Testis (tissue), 3 donors: Measurements from ENCODE around the gene DEFB132. TPM values are rescaled to one million over a fixed set of nuclear protein-coding genes. Genes with fewer than 3 reads are reported as not detected.

Source experiments
- DNase-seq: peaks from one replicate; pipeline ENCODE4 v3.0.0-alpha.2; 2019
- H3K27ac ChIP-seq, 2 donors: fragments of 200-600 bp; sonication (generic); one replicate each; pipeline ENCODE4 v1.5.1; 2019
- H3K27me3 ChIP-seq: fragments of 200-600 bp; sonication (generic); one replicate; pipeline ENCODE4 v1.5.1; 2019
- H3K36me3 ChIP-seq: fragments of 200-600 bp; sonication (generic); one replicate; pipeline ENCODE4 v1.5.1; 2017; ENCODE audit warnings: low read depth; ENCODE audit errors: missing control alignments
- H3K4me1 ChIP-seq: fragments of 200-600 bp; sonication (generic); one replicate; pipeline ENCODE4 v1.5.1; 2019
- H3K4me3 ChIP-seq, 2 donors: fragments of 200-600 bp; sonication (generic); one replicate each; pipeline ENCODE4 v1.5.1; 2017 to 2019
- H3K9me3 ChIP-seq: fragments of 200-600 bp; sonication (generic); one replicate; pipeline ENCODE4 v1.5.1; 2017
- CTCF ChIP-seq, 3 experiments: fragments of 450-650 bp in 2 of 3; fragments of 200-600 bp in 1 of 3; sonication (generic) in 1 of 3; IDR thresholded peaks; one replicate each; pipeline ENCODE4 v1.5.1; 2016 to 2019; ENCODE audit warnings: antibody characterized with exemption in 3 of 3, mild to moderate bottlenecking in 2 of 3, moderate library complexity in 1 of 3
- POLR2A ChIP-seq: fragments of 450-650 bp; IDR thresholded peaks from one replicate; pipeline ENCODE4 v1.6.1; 2017; ENCODE audit warnings: antibody characterized with exemption, mild to moderate bottlenecking, moderate library complexity
- WGBS, 2 donors: methylation state at CpG; one replicate each; pipeline ENCODE4 v1.1.5; 2018; 5-methylcytosine and 5-hydroxymethylcytosine counted together
- intact Hi-C: fragments of 100-400 bp; cut with DNase I; formaldehyde crosslinking; loops from one replicate; pipeline ENCODE4 v1.15.1; 2023; ENCODE audit warnings: low total_unique reads
- polyA plus RNA-seq: library from polyadenylated mRNA; stranded (reverse); fragments of 350-450 nt; fragmentation: Illumina TruSeq; extraction: RNeasy Lipid Tissue Mini Kit (QIAGEN cat#74804); gene quantifications from one replicate; pipeline ENCODE4 v1.2.3, GENCODE V29; 2014; ENCODE audit warnings: low read depth, low replicate concordance; ENCODE audit not compliant: insufficient read depth
- total RNA-seq, 2 donors: library from RNA; depleted of rRNA; stranded (reverse); fragments of >200 nt; gene quantifications; one replicate each; pipeline ENCODE4 v1.2.3, GENCODE V29; 2016

The DEFB132 gene
- total and polyA plus RNA-seq, 3 donors from 2014 or later: not detected

GRCh38 chr20:301886-302848 is 44.6 kb downstream of the DEFB132 start:
- intact Hi-C loops: no loop called here
- Histone ChIP-seq H3K4me1 (peaks cover 33% of the 10 kb centered on the region), H3K4me3 (no peak overlapping the region), H3K27me3 (no peaks in the 10 kb centered on the region), H3K36me3 (no peaks in the 10 kb centered on the region), H3K9me3 (no peaks in the 10 kb centered on the region), H3K27ac (peak overlapping the region; percentile 66 to 100)
- WGBS, 2 donors: 64 to 65% methylated on average over 13 of the region's 13 CpGs
- DNase-seq: no peak
- no peak for TF ChIP-seq POLR2A
- no peak for TF ChIP-seq CTCF (IDR thresholded peaks at IDR 0.05)

- Histone ChIP-seq H3K27me3 (no peaks in the 10 kb centered on the region), H3K27ac (no peak overlapping the region), H3K36me3 (no peaks in the 10 kb centered on the region), H3K4me1 (peaks cover 17% of the 10 kb centered on the region), H3K4me3 (no peak overlapping the region), H3K9me3 (no peaks in the 10 kb centered on the region)
- TF ChIP-seq POLR2A: no peak
- WGBS, 2 donors: 69 to 80% methylated on average over 11 of the region's 11 CpGs
- DNase-seq: no peak
- intact Hi-C loops: no loop called here
Measured at GRCh38 chr20:305745-306144, 48.2 kb downstream of the DEFB132 start.

GRCh38 chr20:308427-309038 is 51.0 kb downstream of the DEFB132 start:
- Histone ChIP-seq H3K9me3 (no peaks in the 10 kb centered on the region), H3K27me3 (no peaks in the 10 kb centered on the region), H3K4me1 (peaks cover 4% of the 10 kb centered on the region), H3K36me3 (no peaks in the 10 kb centered on the region), H3K4me3 (no peak overlapping the region), H3K27ac (no peak overlapping the region)
- 72 to 85% methylated on average over 6 to 7 of the region's 7 CpGs for WGBS, 2 donors
- intact Hi-C loops: no loop called here
- TF ChIP-seq POLR2A (no peak), CTCF (IDR thresholded peaks at IDR 0.05) (no peak)
- DNase-seq: no peak

- no peak for DNase-seq
- Histone ChIP-seq H3K4me3 (peak overlapping the region; percentile 53 to 68), H3K27me3 (no peaks in the 10 kb centered on the region), H3K27ac (peak overlapping the region; percentile 60 to 89), H3K36me3 (no peaks in the 10 kb centered on the region), H3K4me1 (peaks cover 4% of the 10 kb centered on the region), H3K9me3 (no peaks in the 10 kb centered on the region)
- TF ChIP-seq POLR2A (no peak), CTCF (IDR thresholded peaks at IDR 0.05) (no peak)
- intact Hi-C loops: no loop called here
- WGBS, 2 donors: 1 to 3% methylated on average over 6 of the region's 6 CpGs
Measured at GRCh38 chr20:309306-309840, 51.8 kb downstream of the DEFB132 start.
